SU-DHL-6 (cell line): ENCODE data around the gene GLG1.
"Not testable (repeated sequence)": the region's sequence is repeated elsewhere in the genome, so short reads cannot be mapped to it uniquely, and the experiment has no call there.

ENCODE experiments used
- CTCF ChIP-seq: fragments of 200-600 bp; sonication (generic); IDR thresholded peaks from one replicate; pipeline ENCODE4 v1.5.1; 2017; ENCODE audit warnings: antibody characterized with exemption, mild to moderate bottlenecking, low read length, moderate library complexity; ENCODE audit not compliant: insufficient read depth, poor library complexity, severe bottlenecking
- EZH2phosphoT487 ChIP-seq: fragments of 200-600 bp; sonication (generic), shearing (Covaris generic); conservative IDR thresholded peaks from 2 replicates; pipeline ENCODE4 v1.6.1; 2018; ENCODE audit warnings: mild to moderate bottlenecking, antibody characterized with exemption, low read length, moderate library complexity, mixed read lengths

- not testable (repeated sequence) for TF ChIP-seq CTCF, EZH2phosphoT487
Observed at GRCh38 chr16:74412775-74413390, 194.0 kb downstream of the GLG1 start.
